Cardiac fibroblast (primary cell): Measurements from ENCODE around the gene SCIMP.
"Not testable (repeated sequence)": the region's sequence is repeated elsewhere in the genome, so short reads cannot be mapped to it uniquely, and the experiment has no call there.

Experiments used
- DNase-seq, 2 donors: peaks; one replicate each; pipeline versions ENCODE4 v3.0.0 to v3.0.0-alpha.2; 2010; ENCODE audit warnings: low read depth in 2 of 2
- H3K4me3 ChIP-seq, 2 donors: replicated peaks in 1 of 2; 1 replicate in 1 of 2; 2 replicates in 1 of 2; pipeline ENCODE4 v1.5.1; 2011; ENCODE audit warnings: low read depth in 2 of 2, low read length in 2 of 2, mild to moderate bottlenecking in 2 of 2, moderate library complexity in 1 of 2
- TF ChIP-seq, protein P1 (sequence below): IDR thresholded peaks from one replicate; pipeline ENCODE4 v1.5.1; 2011; ENCODE audit warnings: low read depth, mild to moderate bottlenecking, low read length, inconsistent platforms

Gene SCIMP

DNA sequence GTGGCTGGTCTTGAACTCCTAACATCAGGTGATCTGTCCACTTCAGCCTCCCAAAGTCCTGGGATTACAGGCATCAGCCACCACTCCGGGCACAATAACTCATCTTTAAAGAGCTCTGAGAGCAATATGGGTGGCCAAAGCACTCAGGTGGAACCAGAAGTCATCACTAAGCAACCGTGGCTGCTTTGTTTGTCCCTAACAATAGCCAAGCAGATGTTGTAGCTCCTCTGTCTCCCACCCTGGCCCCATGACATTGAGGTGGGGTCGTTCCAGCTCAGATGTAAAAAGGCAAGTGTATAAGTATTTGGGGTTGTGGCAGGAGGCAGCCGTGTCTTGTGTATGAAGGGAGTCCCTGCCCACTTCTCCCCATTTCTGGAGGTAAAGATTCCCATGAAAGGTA, 3.7 kb upstream of the SCIMP start:
- no peak overlapping the region for H3K4me3 ChIP-seq
- no peak for DNase-seq
- TF ChIP-seq, protein P1, sequence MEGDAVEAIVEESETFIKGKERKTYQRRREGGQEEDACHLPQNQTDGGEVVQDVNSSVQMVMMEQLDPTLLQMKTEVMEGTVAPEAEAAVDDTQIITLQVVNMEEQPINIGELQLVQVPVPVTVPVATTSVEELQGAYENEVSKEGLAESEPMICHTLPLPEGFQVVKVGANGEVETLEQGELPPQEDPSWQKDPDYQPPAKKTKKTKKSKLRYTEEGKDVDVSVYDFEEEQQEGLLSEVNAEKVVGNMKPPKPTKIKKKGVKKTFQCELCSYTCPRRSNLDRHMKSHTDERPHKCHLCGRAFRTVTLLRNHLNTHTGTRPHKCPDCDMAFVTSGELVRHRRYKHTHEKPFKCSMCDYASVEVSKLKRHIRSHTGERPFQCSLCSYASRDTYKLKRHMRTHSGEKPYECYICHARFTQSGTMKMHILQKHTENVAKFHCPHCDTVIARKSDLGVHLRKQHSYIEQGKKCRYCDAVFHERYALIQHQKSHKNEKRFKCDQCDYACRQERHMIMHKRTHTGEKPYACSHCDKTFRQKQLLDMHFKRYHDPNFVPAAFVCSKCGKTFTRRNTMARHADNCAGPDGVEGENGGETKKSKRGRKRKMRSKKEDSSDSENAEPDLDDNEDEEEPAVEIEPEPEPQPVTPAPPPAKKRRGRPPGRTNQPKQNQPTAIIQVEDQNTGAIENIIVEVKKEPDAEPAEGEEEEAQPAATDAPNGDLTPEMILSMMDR: no peak

DNA sequence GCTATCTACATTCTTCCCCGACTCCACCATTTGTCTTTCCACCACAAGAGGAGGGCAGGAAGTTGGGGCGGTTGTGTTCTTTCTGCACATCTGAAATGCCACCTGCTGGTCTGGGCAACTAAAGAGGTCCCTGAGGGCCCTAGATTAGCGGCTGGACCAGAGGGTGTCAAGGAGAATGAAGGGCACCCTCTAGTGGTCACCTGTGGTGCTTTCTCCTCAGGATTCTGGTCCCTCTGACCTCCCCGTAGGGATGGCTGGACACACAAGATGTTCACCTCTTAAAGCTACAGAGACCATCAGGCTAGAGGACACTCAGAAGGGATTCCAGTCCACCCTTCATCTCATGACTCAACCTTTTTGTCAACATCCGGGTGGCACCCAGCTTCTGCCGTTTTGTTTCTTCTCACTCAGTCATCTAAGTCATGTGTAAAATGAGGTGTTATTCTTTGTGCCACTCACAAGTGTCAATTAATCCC, 2.9 kb upstream of the SCIMP start:
- DNase-seq: peak; percentile 55 to 78
- TF ChIP-seq, protein P1: peak; percentile 75
- H3K4me3 ChIP-seq: no peak overlapping the region

DNA sequence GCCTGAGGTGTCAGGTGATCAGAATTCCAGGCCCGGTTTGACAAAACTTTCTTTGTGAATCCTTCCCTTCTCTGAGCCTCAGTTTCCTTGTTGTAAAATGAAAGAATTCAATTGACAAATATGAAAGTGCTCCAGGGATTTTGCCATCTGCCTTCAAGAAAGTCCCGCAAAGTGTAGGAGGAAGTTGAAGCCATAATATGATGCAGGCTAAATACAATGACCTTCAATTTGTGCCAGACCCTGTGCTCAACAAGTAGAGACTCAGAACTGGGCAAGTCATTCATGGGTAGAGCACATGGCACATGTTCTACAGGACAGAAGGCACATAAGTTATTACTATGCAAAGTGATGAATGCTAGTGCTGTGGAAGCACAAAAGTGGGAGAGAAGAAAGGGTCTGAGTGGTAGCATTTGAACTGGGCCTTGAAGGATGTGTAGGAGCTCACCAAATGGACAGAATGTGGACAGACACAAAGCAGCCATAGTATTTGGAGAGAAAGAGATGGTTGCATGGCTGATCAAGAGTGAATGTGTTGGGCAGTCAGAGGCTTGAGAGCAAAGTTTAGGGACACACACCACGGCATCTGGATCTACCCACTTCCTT, 2.4 kb upstream of the SCIMP start:
- TF ChIP-seq, protein P1: no peak
- DNase-seq: no peak
- no peak overlapping the region for H3K4me3 ChIP-seq

DNA sequence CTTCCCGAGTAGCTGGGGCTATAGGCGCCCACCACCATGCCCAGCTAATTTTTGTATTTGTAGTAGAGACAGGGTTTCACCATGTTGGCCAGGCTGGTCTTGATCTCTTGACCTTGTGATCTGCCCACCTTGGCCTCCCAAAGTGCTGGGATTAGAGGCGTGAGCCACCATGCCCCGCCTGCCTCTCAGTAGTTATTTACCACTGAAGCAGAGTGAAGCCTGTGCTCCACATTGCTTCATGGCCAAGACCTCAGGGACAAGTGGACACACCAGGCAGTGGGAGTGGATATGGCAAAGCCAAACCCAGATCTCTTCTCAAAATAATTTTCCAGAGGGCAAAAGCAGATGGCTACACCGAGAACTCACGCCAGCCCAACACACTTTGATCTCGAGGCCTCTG, 1.2 kb downstream of the SCIMP start:
- H3K4me3 ChIP-seq, DNase-seq: not testable (repeated sequence)

DNA sequence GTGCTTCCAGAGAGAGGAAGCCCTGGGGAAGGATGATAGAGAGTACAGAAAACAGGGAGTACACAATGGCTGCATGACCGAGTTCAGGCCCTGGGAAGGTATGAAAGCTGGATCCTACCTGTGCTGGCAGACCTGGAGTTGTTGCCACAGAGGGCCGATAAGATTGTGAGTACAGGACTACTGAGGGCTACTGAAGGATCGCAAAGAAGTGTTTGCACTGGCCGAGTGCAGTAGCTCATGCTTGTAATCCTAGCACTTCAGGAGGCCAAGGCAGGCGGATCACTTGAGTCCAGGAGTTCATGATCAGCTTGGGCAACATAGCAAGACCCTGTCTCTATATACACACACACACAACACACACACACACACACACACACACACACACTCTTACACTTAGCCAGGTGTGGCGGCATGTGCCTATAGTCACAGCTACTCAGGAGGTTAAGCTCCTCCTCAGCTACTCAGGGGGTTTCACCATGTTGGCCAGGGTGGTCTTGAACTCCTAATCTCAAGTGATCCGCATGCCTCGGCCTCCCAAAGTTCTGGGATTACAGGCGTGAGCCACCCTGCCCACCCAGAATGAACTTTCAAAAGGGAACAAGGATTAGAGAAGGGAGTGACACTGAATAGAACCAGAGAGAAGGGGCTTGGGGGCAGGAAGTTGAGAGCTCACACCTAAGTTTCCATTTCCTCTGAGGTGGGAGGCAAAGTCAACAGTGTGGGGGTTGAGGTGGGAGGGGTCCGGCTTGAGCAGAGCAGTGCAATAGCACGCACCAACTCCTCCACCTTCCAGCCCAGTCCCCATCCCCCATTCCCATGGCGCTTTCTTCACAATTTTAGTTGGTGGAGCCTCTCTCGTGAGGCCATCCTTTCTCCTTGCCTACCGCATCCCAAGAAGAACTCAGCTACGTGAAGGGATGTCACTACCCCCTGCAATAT, 7.5 kb downstream of the SCIMP start:
- DNase-seq: no peak
- no peak overlapping the region for H3K4me3 ChIP-seq
- TF ChIP-seq, protein P1: no peak

DNA sequence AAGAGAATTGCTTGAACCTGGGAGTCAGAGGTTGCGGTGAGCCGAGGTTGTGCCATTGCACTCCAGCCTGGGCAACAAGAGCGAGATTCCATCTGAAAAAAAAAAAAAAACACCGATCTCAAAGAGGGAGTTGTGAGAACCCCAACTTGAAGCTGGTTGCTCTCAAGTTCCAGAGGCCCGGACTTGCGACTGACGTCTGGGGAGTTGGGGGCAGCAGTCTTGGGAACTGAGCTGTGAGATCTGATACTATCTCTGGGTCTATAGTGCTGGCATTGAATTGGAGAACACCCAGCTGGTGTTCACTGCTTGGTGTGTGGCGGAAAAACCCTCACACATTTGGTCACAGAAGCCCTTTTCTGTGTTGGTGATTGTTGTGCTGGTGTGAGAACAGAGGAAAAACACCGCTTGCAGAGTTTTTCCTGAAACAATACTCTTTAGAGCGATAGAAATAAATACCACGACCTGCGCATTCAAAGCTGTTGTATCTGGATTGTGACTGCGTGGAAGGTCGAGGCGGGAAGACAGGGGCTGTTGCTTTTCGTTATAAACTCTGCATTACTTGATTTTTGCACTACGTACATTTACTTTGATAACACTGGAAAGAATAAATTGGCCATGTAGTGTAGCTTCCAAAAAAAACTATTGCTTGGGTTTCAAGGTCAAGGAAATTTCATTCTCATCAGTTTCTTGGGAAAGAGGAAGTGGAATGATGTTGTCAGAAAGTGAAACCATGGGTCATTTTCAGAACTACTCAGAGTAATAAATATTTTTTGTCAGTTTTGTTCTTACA, 8.8 kb downstream of the SCIMP start:
- no peak overlapping the region for H3K4me3 ChIP-seq
- TF ChIP-seq, protein P1: no peak
- DNase-seq: no peak

DNA sequence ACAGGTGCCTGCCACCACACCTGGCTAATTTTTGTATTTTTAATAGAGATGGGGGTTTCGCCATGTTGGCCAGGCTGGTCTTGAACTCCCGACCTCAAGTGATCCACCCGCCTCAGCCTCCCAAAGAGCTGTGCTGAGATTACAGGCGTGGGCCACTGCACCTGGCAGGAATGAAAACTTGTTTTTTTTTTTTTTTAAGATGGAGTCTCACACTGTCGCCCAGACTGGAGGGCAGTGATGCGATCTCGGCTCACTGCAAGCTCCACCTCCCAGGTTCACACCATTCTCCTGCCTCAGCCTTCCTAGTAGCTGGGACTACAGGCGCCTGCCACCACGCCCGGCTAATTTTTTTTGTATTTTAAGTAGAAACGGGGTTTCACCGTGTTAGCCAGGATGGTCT, 12.7 kb downstream of the SCIMP start:
- not testable (repeated sequence) for DNase-seq, H3K4me3 ChIP-seq
